HEK293 (cell line): ENCODE data around the gene NXPH4.

ENCODE experiments used
- CTCF ChIA-PET: fragments of 350-600 bp; formaldehyde crosslinking; extraction: SDS; loops from one replicate; lab custom pipeline; 2021; ENCODE audit warnings: antibody characterized with exemption; lab: Yijun Ruan, JAX
- POLR2A ChIA-PET: fragments of 300-600 bp; formaldehyde crosslinking; extraction: SDS; loops from one replicate; lab custom pipeline; 2020; ENCODE audit warnings: antibody characterized with exemption, inconsistent platforms; lab: Yijun Ruan, JAX
- H3K27ac ChIP-seq: fragments of 200-500 bp; sonication (Bioruptor generic); 2 replicates; pipeline ENCODE4 v1.5.1; 2014; ENCODE audit warnings: low read depth, low read length, control low read depth, inconsistent platforms; ENCODE audit errors: extremely low read depth
- H3K36me3 ChIP-seq, 2 experiments: fragments of 200-500 bp in 1 of 2; sonication (Bioruptor generic) in 1 of 2; 1 replicate in 1 of 2; 2 replicates in 1 of 2; pipeline ENCODE4 v1.5.1; 2014 to 2017; ENCODE audit warnings: inconsistent platforms in 2 of 2, low read length in 2 of 2; ENCODE audit not compliant: control insufficient read depth in 2 of 2, insufficient read depth in 1 of 2
- H3K4me1 ChIP-seq: fragments of 200-500 bp; sonication (Bioruptor generic); 2 replicates; pipeline ENCODE4 v1.5.1; 2014; ENCODE audit warnings: mild to moderate bottlenecking, low read length, inconsistent platforms; ENCODE audit not compliant: control insufficient read depth, insufficient read depth
- H3K4me3 ChIP-seq: 2 replicates; pipeline ENCODE4 v1.5.1; 2011; ENCODE audit warnings: low read depth, mild to moderate bottlenecking, control low read depth, low read length, moderate library complexity
- H3K9me3 ChIP-seq: fragments of 200-500 bp; sonication (Bioruptor generic); 2 replicates; pipeline ENCODE4 v1.5.1; 2014; ENCODE audit warnings: low read depth, low read length, inconsistent platforms; ENCODE audit not compliant: control insufficient read depth, insufficient read depth
- FEZF1 ChIP-seq: fragments of 450-650 bp; formaldehyde crosslinking; IDR thresholded peaks from 2 replicates; pipeline ENCODE4 v1.5.1; 2016; ENCODE audit warnings: missing biosample characterization, missing genetic modification characterization
- IKZF3 ChIP-seq: fragments of 450-650 bp; IDR thresholded peaks from 2 replicates; pipeline ENCODE4 v1.5.0; 2018; ENCODE audit warnings: missing biosample characterization, mild to moderate bottlenecking, missing genetic modification characterization, moderate library complexity
- OVOL3 ChIP-seq: fragments of 450-650 bp; formaldehyde crosslinking; IDR thresholded peaks from 2 replicates; pipeline ENCODE4 v1.5.1; 2016; ENCODE audit warnings: missing biosample characterization, missing genetic modification characterization
- PRDM10 ChIP-seq: fragments of 450-650 bp; formaldehyde crosslinking; IDR thresholded peaks from 2 replicates; pipeline ENCODE4 v1.5.1; 2016; ENCODE audit warnings: missing biosample characterization, missing genetic modification characterization
- SCRT1 ChIP-seq: fragments of 450-650 bp; formaldehyde crosslinking; IDR thresholded peaks from 2 replicates; pipeline ENCODE4 v1.5.1; 2016; ENCODE audit warnings: missing biosample characterization, missing genetic modification characterization, borderline replicate concordance
- SCRT2 ChIP-seq: fragments of 450-650 bp; formaldehyde crosslinking; IDR thresholded peaks from 2 replicates; pipeline ENCODE4 v1.5.1; 2016; ENCODE audit warnings: missing biosample characterization, missing genetic modification characterization
- ZBTB1 ChIP-seq: fragments of 450-650 bp; formaldehyde crosslinking; IDR thresholded peaks from 2 replicates; pipeline ENCODE4 v1.5.1; 2016; ENCODE audit warnings: missing biosample characterization, missing genetic modification characterization
- ZBTB48 ChIP-seq: fragments of 450-650 bp; formaldehyde crosslinking; IDR thresholded peaks from 2 replicates; pipeline ENCODE4 v1.5.1; 2016; ENCODE audit warnings: missing biosample characterization, missing genetic modification characterization
- ZBTB8A ChIP-seq: fragments of 450-650 bp; formaldehyde crosslinking; IDR thresholded peaks from 2 replicates; pipeline ENCODE4 v1.5.1; 2016; ENCODE audit warnings: missing biosample characterization, missing genetic modification characterization
- ZEB2 ChIP-seq: fragments of 450-650 bp; formaldehyde crosslinking; IDR thresholded peaks from 2 replicates; pipeline ENCODE4 v1.5.1; 2016; ENCODE audit warnings: missing biosample characterization, missing genetic modification characterization
- ZFHX2 ChIP-seq: fragments of 450-650 bp; formaldehyde crosslinking; conservative IDR thresholded peaks from 2 replicates; pipeline ENCODE4 v1.5.1; 2016; ENCODE audit warnings: missing biosample characterization, missing genetic modification characterization
- ZFP3 ChIP-seq: fragments of 450-650 bp; formaldehyde crosslinking; IDR thresholded peaks from 2 replicates; pipeline ENCODE4 v1.5.1; 2016; ENCODE audit warnings: low read depth, missing biosample characterization, missing genetic modification characterization
- ZFP37 ChIP-seq: fragments of 450-650 bp; formaldehyde crosslinking; IDR thresholded peaks from 2 replicates; pipeline ENCODE4 v1.5.1; 2016; ENCODE audit warnings: missing biosample characterization, missing genetic modification characterization
- ZNF239 ChIP-seq: fragments of 450-650 bp; formaldehyde crosslinking; IDR thresholded peaks from 2 replicates; pipeline ENCODE4 v1.5.1; 2016; ENCODE audit warnings: missing biosample characterization, missing genetic modification characterization
- ZNF292 ChIP-seq: fragments of 450-650 bp; formaldehyde crosslinking; IDR thresholded peaks from 2 replicates; pipeline ENCODE4 v1.5.1; 2016; ENCODE audit warnings: low read depth, missing biosample characterization, missing genetic modification characterization, borderline replicate concordance
- ZNF366 ChIP-seq: fragments of 450-650 bp; formaldehyde crosslinking; conservative IDR thresholded peaks from 2 replicates; pipeline ENCODE4 v1.5.1; 2016; ENCODE audit warnings: missing biosample characterization, missing genetic modification characterization
- ZNF580 ChIP-seq: fragments of 450-650 bp; formaldehyde crosslinking; IDR thresholded peaks from 2 replicates; pipeline ENCODE4 v1.5.1; 2016; ENCODE audit warnings: missing biosample characterization, missing genetic modification characterization
- ZXDB ChIP-seq: fragments of 450-650 bp; formaldehyde crosslinking; IDR thresholded peaks from 2 replicates; pipeline ENCODE4 v1.5.1; 2016; ENCODE audit warnings: missing biosample characterization, missing genetic modification characterization
- TF ChIP-seq, protein P1 (sequence below): fragments of 450-650 bp; formaldehyde crosslinking; IDR thresholded peaks from 2 replicates; pipeline ENCODE4 v1.5.1; 2016; ENCODE audit warnings: missing biosample characterization, missing genetic modification characterization
- TF ChIP-seq, protein P2 (sequence below): fragments of 450-650 bp; formaldehyde crosslinking; IDR thresholded peaks from 2 replicates; pipeline ENCODE4 v1.5.1; 2016; ENCODE audit warnings: missing biosample characterization, missing genetic modification characterization

The NXPH4 gene

GRCh38 chr12:57236925-57237595 is 20.5 kb downstream of the NXPH4 start (continued):
- TF ChIP-seq, protein P1, sequence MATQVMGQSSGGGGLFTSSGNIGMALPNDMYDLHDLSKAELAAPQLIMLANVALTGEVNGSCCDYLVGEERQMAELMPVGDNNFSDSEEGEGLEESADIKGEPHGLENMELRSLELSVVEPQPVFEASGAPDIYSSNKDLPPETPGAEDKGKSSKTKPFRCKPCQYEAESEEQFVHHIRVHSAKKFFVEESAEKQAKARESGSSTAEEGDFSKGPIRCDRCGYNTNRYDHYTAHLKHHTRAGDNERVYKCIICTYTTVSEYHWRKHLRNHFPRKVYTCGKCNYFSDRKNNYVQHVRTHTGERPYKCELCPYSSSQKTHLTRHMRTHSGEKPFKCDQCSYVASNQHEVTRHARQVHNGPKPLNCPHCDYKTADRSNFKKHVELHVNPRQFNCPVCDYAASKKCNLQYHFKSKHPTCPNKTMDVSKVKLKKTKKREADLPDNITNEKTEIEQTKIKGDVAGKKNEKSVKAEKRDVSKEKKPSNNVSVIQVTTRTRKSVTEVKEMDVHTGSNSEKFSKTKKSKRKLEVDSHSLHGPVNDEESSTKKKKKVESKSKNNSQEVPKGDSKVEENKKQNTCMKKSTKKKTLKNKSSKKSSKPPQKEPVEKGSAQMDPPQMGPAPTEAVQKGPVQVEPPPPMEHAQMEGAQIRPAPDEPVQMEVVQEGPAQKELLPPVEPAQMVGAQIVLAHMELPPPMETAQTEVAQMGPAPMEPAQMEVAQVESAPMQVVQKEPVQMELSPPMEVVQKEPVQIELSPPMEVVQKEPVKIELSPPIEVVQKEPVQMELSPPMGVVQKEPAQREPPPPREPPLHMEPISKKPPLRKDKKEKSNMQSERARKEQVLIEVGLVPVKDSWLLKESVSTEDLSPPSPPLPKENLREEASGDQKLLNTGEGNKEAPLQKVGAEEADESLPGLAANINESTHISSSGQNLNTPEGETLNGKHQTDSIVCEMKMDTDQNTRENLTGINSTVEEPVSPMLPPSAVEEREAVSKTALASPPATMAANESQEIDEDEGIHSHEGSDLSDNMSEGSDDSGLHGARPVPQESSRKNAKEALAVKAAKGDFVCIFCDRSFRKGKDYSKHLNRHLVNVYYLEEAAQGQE (tag by site-specific recombination): peak; percentile 72
- TF ChIP-seq ZBTB1 (tag by site-specific recombination) (no peak), PRDM10 (tag by site-specific recombination) (0 out of 2 replicates have a peak, but pooled peaks have one; percentile 27), SCRT2 (tag by site-specific recombination) (peak; percentile 65)

- POLR2A ChIA-PET: interaction anchor here (2.1 to 6.4 kb wide), 3 partner anchors 7 to 24 kb away, joined by 7 to 72 read pairs (median 17); partner anchors contain the start of gene SHMT2
- no peak overlapping the region for H3K27ac ChIP-seq
These were observed 21.0 kb downstream of the NXPH4 start for GRCh38 chr12:57237596-57237931.

DNA sequence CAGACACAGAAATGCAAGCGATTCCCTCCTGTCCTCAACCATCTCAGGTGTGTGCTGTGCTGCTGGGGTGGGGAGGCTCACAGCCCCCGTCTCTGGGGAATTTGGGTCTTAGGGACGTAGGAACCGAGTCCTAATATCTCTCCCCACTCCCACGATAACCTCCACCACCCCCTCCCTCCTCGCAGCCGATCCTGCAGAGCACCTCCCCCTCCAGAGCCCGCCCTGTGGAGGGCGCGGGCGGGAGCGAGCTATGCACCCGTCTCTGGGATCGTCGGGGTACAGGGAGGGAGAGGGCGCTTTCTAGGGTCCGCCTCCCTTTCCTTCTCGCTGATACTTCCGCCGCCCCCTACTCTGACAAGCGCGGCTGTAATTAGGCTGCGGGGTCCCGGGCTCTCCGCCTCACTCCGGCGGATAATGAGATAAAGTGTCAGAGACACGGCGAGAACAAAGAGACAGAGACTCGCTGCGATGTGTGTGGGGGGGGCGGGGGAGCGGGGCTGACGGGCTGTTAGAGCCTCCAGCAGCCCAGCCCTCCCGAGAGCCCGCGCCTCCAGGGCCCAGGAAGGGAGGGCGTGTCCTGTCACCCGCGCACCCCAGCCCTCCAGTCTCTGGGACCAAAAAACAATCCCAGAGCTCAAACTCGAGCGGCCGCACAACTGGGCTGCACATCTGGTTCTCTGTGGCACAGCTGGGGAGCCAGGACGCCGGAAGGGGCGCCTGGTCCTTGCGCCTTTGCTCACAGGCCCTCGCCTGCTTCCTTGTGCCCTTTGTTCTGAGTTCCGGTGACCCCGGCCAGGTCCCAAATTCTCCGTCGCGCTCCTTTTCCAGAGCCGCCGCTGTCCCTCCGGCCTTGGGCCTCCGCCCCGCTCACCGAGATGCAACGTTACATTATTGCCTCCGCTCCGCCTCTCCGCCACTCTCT is 21.6 kb downstream of the NXPH4 start:
- Histone ChIP-seq H3K36me3 (peaks cover 0 to 29% of the 10 kb centered on the region in 2 experiments; a peak in 1 of 3 replicates), H3K9me3 (no peaks in the 10 kb centered on the region), H3K4me3 (no peak overlapping the region), H3K4me1 (peaks cover 21% of the 10 kb centered on the region), H3K27ac (no peak overlapping the region)
- CTCF ChIA-PET: interaction anchor here (0.6 to 23.3 kb wide), 16 partner anchors 10 to 220 kb away, joined by 3 to 628 read pairs (median 4); partner anchors contain the start of genes NXPH4 and SHMT2
- POLR2A ChIA-PET: interaction anchor here (2.1 to 6.4 kb wide), 4 partner anchors 8 to 24 kb away, joined by 7 to 72 read pairs (median 16); partner anchors contain the start of gene SHMT2
- TF ChIP-seq ZNF239 (tag by site-specific recombination) (0 out of 2 replicates have a peak, but pooled peaks have one; percentile 35), ZFHX2 (tag by site-specific recombination) (peak; percentile 60), ZBTB48 (tag by site-specific recombination) (no peak), ZFP37 (tag by site-specific recombination) (no peak), ZFP3 (tag by site-specific recombination) (no peak), ZNF292 (tag by site-specific recombination) (no peak), FEZF1 (tag by site-specific recombination) (no peak), ZBTB8A (tag by site-specific recombination) (peak; percentile 56; the same call in 1 of the 2 replicates), OVOL3 (no peak)
- TF ChIP-seq, protein P2, sequence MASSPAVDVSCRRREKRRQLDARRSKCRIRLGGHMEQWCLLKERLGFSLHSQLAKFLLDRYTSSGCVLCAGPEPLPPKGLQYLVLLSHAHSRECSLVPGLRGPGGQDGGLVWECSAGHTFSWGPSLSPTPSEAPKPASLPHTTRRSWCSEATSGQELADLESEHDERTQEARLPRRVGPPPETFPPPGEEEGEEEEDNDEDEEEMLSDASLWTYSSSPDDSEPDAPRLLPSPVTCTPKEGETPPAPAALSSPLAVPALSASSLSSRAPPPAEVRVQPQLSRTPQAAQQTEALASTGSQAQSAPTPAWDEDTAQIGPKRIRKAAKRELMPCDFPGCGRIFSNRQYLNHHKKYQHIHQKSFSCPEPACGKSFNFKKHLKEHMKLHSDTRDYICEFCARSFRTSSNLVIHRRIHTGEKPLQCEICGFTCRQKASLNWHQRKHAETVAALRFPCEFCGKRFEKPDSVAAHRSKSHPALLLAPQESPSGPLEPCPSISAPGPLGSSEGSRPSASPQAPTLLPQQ (tag by site-specific recombination): no peak

More at GRCh38 chr12:57237596-57237931, 21.0 kb downstream of the NXPH4 start:
- peaks cover 21% of the 10 kb centered on the region for H3K4me1 ChIP-seq
- TF ChIP-seq ZEB2 (tag by site-specific recombination) (0 out of 2 replicates have a peak, but pooled peaks have one; percentile 3), ZNF580 (no peak), SCRT1 (tag by site-specific recombination) (no peak), ZXDB (tag by site-specific recombination) (no peak), IKZF3 (tag by site-specific recombination) (peak; percentile 55), ZNF366 (tag by site-specific recombination) (peak; percentile 55; the same call in 1 of the 2 replicates)
- TF ChIP-seq, protein P2 (tag by site-specific recombination): 0 out of 2 replicates have a peak, but pooled peaks have one; percentile 37
- TF ChIP-seq, all 188 proteins: peak for 4
- Histone ChIP-seq H3K9me3 (no peaks in the 10 kb centered on the region), H3K4me3 (no peak overlapping the region), H3K36me3 (peaks cover 0 to 35% of the 10 kb centered on the region in 2 experiments; a peak in 1 of 3 replicates)
- CTCF ChIA-PET: interaction anchor here (0.6 to 23.3 kb wide), 7 partner anchors 10 to 221 kb away, joined by 3 to 628 read pairs (median 4); partner anchors contain the start of genes NXPH4 and SHMT2
